HG02943 (cell line): Measurements from ENCODE around the gene NLRP10.
"Not testable (repeated sequence)": the region's sequence is repeated elsewhere in the genome, so short reads cannot be mapped to it uniquely, and the experiment has no call there.

Experiments used
- ATAC-seq: cut with Tn5 transposase; IDR thresholded peaks from one replicate; pipeline ENCODE4 v1.9.1; 2021; ENCODE audit warnings: mild to moderate bottlenecking, low read depth, moderate library complexity; ENCODE audit not compliant: unreplicated experiment

The NLRP10 gene

DNA sequence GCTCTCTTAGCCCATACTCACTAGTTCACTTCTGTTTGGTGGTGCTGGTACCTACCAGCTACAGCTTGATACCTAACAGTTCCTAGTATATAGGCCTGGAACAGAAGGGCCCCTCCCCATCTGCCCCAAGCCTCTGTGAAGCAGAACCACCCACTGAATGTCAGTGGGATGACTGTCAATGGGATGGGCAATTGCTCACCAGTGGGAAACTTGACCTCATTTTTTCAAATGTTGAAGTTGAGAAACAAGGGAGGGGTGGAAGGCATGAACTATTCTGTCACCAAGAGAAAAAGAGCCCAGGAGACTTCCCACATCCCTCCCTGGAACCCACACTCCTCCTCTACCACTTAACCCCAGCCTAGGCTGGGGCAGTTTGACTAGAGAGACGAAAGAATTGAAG is at the start of gene NLRP10:
TSS of gene NLRP10 (minus strand) at position 62 of the 400 bp plus-strand sequence. CDS start 1,952 bp downstream, outside the sequence.
- no peak for ATAC-seq

DNA sequence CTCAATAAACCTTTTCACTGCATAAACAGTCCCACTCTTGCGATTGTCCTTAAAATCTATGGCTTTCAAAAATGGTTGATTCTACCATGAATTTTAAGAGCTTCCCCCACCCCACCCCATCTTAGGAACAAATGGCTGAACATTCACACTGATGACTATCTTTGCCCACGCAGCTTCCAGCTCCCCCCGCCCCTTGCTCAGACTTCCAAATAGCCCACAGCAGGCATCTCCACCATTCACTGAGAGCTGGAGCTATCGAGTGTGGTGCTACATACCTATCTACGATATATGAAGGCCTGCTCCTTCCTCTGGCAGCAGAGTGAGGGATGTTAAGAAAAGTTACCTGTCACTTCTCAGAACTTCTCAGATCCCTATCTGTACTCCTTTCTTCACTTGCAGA is 48.6 kb upstream of the NLRP10 start:
- no peak for ATAC-seq

- ATAC-seq: no peak
Observed at GRCh38 chr11:8011981-8012444, 46.8 kb upstream of the NLRP10 start.

DNA sequence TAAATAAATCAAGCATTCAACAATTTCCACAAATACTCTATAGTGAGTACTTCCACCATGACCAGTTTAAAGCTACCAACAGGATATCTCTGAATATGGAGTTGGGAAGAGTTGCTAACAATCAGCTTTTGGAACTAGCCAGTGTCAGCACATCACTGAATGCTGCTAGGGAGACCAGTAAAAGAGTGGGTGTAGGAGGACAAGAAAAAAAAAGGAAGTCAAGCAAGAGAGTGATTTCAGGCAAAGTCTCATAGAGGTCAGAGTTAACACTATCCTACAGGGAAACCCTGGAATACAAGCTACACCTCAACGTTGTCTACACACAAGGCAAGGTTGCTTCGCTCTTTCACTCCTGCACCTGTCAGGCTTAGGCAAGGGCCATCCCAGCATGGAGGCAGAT is 46.1 kb upstream of the NLRP10 start:
- no peak for ATAC-seq

GRCh38 chr11:8009856-8010255 is 44.6 kb upstream of the NLRP10 start:
- no peak for ATAC-seq

DNA sequence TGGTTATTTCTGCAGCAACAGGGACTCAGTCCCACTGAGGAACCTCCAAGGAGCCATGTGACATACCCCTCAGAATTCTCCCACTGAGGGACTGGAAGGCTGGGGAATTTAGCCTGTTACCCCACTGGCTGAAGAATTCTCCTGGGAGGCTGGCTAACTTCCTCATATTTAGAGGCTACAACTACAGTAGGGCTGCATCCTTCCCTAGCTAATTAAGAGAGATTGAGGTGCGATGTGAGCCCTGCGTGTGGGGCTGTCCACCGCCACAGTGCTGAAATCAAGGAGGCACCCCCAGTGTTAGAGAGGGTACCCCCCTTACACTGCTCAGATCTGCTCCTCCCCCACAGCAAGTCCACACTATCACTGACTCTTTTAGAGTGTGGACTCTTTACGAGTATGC is 43.0 kb upstream of the NLRP10 start:
- ATAC-seq: no peak

DNA sequence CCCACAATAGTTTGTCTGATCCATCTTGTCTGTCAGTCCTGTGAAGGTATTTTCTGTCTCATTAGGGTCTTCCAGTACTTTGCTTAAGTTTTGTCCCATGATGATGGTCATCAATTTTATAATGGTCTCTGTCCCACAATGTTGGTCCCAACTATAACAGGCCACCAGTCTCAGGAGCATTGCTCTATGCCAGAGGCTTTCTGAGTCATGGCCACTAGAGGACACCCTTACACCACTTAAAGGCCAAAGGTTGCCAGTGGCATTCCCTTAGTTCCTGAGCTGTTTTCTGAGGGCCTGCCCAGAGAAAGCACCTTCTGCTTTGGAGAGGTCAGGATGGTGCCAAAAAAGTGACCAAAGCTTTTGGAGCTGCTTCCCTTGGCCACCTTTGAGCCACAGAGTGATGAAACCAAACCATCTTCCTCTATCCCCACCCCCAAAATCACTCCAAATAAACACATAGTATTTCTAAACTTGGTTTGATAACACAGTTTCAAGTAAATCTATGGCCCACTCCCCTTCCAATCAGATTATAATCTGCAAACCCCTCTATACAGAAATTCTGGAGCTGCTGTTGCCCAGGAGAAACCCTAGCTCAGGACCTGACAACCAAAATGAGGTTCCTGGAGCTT is 41.2 kb upstream of the NLRP10 start:
- ATAC-seq: no peak

GRCh38 chr11:8005556-8005955 is 40.3 kb upstream of the NLRP10 start:
- no peak for ATAC-seq

- ATAC-seq: no peak
Observed at GRCh38 chr11:8004008-8004407, 38.8 kb upstream of the NLRP10 start.

GRCh38 chr11:8003187-8003586 is 37.9 kb upstream of the NLRP10 start:
- no peak for ATAC-seq

- no peak for ATAC-seq
Observed at GRCh38 chr11:8002676-8003075, 37.4 kb upstream of the NLRP10 start.

GRCh38 chr11:8000390-8000789 is 35.1 kb upstream of the NLRP10 start:
- ATAC-seq: no peak

DNA sequence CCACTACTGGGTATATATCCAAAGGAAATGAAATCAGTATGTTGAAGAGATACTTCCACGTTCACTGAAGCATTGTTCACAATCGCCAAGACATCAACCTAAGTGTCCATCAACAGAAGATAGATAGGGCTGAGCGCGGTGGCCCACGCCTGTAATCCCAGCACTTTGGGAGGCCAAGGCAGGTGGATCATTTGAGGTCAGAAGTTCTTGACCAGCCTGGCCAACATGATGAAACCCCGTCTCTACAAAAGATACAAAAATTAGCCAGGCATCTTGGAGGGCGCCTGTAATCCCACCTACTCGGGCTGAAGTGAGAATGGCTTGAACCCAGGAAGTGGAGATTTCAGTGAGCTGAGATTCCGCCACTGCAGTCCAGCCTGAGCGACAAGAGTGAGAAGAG is 34.5 kb upstream of the NLRP10 start:
- ATAC-seq: no peak

- ATAC-seq: no peak
Observed at GRCh38 chr11:7994581-7995278, 29.5 kb upstream of the NLRP10 start.

DNA sequence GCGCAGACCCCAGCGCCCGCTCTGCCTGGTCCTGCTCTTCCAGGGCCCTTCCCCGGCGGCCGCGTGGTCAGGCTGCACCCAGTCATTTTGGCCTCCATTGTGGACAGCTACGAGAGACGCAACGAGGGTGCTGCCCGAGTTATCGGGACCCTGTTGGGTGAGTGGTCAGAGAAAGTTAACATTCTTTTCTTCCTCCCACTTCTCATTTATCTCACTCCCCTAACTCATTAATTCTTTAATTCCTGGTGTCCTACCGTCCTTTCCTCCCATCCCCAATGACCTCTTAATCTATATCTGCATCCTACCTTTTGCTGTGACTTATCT is 22.3 kb upstream of the NLRP10 start:
- ATAC-seq: not testable (repeated sequence)

- peak; percentile 96 for ATAC-seq
Observed at GRCh38 chr11:7986768-7987559, 21.7 kb upstream of the NLRP10 start, which contains the start of gene EIF3F. Gene EIF3F (plus strand): TSS chr11:7987337. CDS start chr11:7987353, 16 bp downstream.

DNA sequence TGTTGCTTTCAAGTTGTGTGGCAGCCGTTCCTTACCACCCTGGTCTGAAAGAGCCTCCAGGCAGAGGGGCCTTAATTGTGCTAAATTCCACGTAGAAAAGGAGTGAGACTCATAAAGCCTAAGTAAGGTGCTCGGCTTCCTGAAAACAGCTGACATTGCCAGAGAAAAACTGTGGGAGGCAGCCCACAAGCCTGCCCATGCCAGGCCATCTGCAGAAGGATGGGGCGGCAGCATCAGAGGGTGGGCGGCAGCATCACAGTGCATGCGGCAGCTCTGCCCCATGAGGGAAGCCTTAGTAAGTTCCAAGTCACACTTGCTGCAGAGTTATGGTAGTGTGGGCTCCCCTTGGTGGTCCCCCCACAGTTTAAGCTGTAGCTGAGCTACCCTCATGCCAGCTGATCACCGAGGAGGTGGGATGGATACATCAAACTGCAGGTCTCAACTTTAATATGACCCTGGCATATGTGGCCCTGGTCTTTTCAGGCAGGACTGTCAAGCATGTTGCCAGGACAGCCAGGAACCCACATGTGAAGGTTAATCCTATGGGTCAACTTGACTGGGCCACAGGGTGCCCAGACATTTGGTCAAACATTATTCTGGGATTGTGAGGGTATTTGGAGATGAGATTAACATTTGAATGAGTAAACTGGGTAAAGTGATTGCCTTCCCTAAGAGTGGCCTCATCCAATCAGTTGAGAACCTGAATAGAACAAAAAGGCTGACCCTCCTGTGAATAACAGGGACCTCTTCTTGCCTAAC is 18.8 kb upstream of the NLRP10 start:
- no peak for ATAC-seq

GRCh38 chr11:7982582-7983119 is 17.4 kb upstream of the NLRP10 start:
- peak; percentile 43 for ATAC-seq

DNA sequence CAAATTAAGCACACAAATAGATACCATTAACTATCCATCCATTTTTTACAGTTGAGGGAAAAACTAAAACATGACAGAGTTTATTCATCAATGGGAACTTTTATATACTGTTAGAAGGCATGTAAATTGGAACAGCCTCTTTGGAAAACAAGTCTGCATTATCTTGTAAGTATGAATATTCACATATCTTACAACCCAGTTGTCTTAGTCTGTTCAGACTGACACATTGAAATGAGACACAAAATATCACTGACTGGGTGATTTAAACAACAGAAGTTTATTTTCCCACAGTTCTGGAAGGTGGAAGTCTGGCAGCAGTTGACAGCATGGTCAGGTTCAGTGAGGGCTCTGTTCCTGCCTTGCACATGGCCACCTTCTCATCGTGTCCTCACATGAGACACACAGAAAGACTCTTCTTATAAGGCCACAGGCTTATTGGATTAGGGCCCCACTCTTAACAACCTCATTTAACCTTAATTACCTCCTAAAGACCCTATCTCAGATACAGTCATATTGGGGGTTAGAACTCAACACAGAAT is 16.4 kb upstream of the NLRP10 start:
- no peak for ATAC-seq

DNA sequence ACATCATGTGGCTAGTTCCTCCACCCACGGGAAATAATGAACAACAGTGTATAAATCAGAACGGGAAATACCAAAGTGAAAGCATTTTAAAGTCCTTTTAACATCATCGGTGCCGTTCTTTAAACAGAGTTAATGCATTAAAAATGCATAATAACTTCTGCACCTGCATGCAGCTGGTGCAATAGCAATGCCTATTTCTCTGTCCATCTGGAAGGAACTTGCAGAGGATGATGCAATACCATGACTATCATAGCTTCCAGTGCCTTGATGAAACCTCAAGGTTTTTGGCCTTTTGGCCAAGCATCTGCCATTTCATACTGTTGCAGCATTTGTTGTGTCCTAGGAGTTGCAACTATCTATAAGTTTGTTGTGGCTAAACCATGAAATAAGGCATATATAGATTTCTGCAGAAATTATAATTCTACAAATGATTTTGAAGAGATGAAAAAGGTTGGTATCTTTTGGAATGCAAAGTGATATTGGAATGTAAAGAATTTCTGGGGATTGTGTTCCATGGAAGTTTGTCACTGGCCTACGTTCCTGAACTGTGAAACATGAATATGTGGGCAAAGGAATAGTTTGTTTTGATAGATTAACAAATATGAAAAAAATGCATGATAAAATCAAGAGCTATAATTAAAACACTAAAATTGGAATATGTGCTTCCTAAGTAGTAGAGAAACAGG is 12.1 kb upstream of the NLRP10 start:
- ATAC-seq: no peak
